HepG2 (cell line): ENCODE data around the gene PITHD1. TPM values are rescaled to one million over a fixed set of nuclear protein-coding genes. Genes with fewer than 3 reads are reported as not detected.
"Not testable (repeated sequence)": the region's sequence is repeated elsewhere in the genome, so short reads cannot be mapped to it uniquely, and the experiment has no call there.

Source experiments
- ATAC-seq: fragments of 200-7000 bp; cut with Tn5 transposase; 3 replicates; pipeline ENCODE4 v1.9.1; 2020; ENCODE audit warnings: mild to moderate bottlenecking, moderate library complexity
- BruUV-seq: library from RNA; stranded (reverse); fragments of 400-500 nt; replicated peaks from 2 replicates; lab custom pipeline; 2021; lab: Mats Ljungman, UMichigan
- CTCF ChIA-PET: fragments of 300-600 bp; formaldehyde crosslinking; extraction: SDS; loops from one replicate; lab custom pipeline; 2021; ENCODE audit warnings: low total read pairs, inconsistent platforms, low intra/inter-chr PET ratio; lab: Yijun Ruan, JAX
- POLR2A ChIA-PET: fragments of 350-600 bp; sonication (Branson Sonifier 250); formaldehyde crosslinking; loops from one replicate; lab custom pipeline; 2020; ENCODE audit warnings: antibody characterized with exemption, inconsistent platforms; lab: Yijun Ruan, JAX
- DNase-seq: peaks from one replicate; pipeline ENCODE4 v3.0.0-alpha.2; 2015; ENCODE audit warnings: low spot score
- FAIRE-seq: peaks from 3 replicates; lab custom pipeline; 2011; peaks lifted over from hg19 to GRCh38; lab: Jason Lieb, UNC
- H2AFZ ChIP-seq: one replicate; pipeline ENCODE4 v1.6.1; 2011; ENCODE audit warnings: low read length, inconsistent platforms
- H3K27ac ChIP-seq: fragments of 300-600 bp; 3 replicates; pipeline ENCODE4 v1.8.0; 2011; ENCODE audit warnings: mixed run types, mild to moderate bottlenecking, mixed read lengths, low read length, inconsistent platforms; ENCODE audit not compliant: insufficient read depth; ENCODE audit errors: extremely low read length
- H3K27me3 ChIP-seq, 2 experiments: fragments of 200-600 bp in 1 of 2; 2 replicates in 1 of 2; 3 replicates in 1 of 2; pipeline versions ENCODE4 v1.6.0 to v1.8.0; 2011; ENCODE audit warnings: low read length in 2 of 2, mild to moderate bottlenecking in 2 of 2, moderate library complexity in 2 of 2, inconsistent platforms in 1 of 2; ENCODE audit not compliant: insufficient read depth in 2 of 2, control insufficient read depth in 1 of 2
- H3K36me3 ChIP-seq, 2 experiments: fragments of 200-600 bp in 1 of 2; replicated peaks in 1 of 2; 2 replicates in 1 of 2; 3 replicates in 1 of 2; pipeline versions ENCODE4 v1.5.1 to v1.8.0; 2011; ENCODE audit warnings: low read length in 2 of 2, inconsistent platforms in 1 of 2; ENCODE audit not compliant: insufficient read depth in 2 of 2, control insufficient read depth in 1 of 2
- H3K4me1 ChIP-seq: 2 replicates; pipeline ENCODE4 v1.5.1; 2012; ENCODE audit warnings: low read length, inconsistent platforms; ENCODE audit not compliant: insufficient read depth
- H3K4me2 ChIP-seq: 2 replicates; pipeline ENCODE4 v1.6.0; 2011; ENCODE audit warnings: low read depth, low read length, inconsistent platforms
- H3K4me3 ChIP-seq, 3 experiments: fragments of 200-600 bp in 1 of 3; sonication (generic), shearing (Covaris generic) in 1 of 3; replicated peaks in 1 of 3; 2 replicates each; pipeline ENCODE4 v1.5.1; 2011 to 2016; ENCODE audit warnings: low read length in 3 of 3, inconsistent platforms in 2 of 3, low read depth in 2 of 3, mild to moderate bottlenecking in 2 of 3, control low read depth in 1 of 3, mixed read lengths in 1 of 3; ENCODE audit not compliant: insufficient read depth in 1 of 3
- H3K79me2 ChIP-seq: one replicate; pipeline ENCODE4 v1.6.1; 2011; ENCODE audit warnings: low read length, inconsistent platforms; ENCODE audit not compliant: insufficient read depth
- H3K9ac ChIP-seq: 2 replicates; pipeline ENCODE4 v1.6.0; 2011; ENCODE audit warnings: mild to moderate bottlenecking, low read depth, low read length, inconsistent platforms; ENCODE audit not compliant: insufficient read depth
- H3K9me3 ChIP-seq: 2 replicates; pipeline ENCODE4 v1.5.1; 2012; ENCODE audit warnings: mild to moderate bottlenecking, low read length
- H4K20me1 ChIP-seq: 2 replicates; pipeline ENCODE4 v1.6.0; 2011; ENCODE audit warnings: inconsistent platforms, mild to moderate bottlenecking, low read length, moderate library complexity; ENCODE audit not compliant: insufficient read depth
- AGO2 ChIP-seq: fragments of 200-400 bp; formaldehyde crosslinking; optimal IDR thresholded peaks from 2 replicates; pipeline ENCODE3; 2017; ENCODE audit warnings: mild to moderate bottlenecking, low read depth, low read length, moderate library complexity
- POLR2AphosphoS5 ChIP-seq: IDR thresholded peaks from 2 replicates; pipeline ENCODE4 v1.6.1; 2012; ENCODE audit warnings: low read depth, low read length
- POLR2G ChIP-seq: fragments of 200-400 bp; formaldehyde crosslinking; IDR thresholded peaks from 2 replicates; pipeline ENCODE4 v1.6.1; 2018; ENCODE audit warnings: mild to moderate bottlenecking, low read depth, low read length, moderate library complexity
- RBFOX2 ChIP-seq: fragments of 200-400 bp; formaldehyde crosslinking; IDR thresholded peaks from 2 replicates; pipeline ENCODE4 v1.6.1; 2017; ENCODE audit warnings: low read depth, mild to moderate bottlenecking, low read length
- TFDP1 ChIP-seq: IDR thresholded peaks from 2 replicates; pipeline ENCODE4 v1.6.1; 2016; ENCODE audit warnings: missing compliant biosample characterization, missing genetic modification reagents, borderline replicate concordance
- ZNF350 ChIP-seq: sonication (generic); formaldehyde crosslinking; IDR thresholded peaks from 2 replicates; pipeline ENCODE4 v1.4.0; 2020; ENCODE audit warnings: mild to moderate bottlenecking, low read depth, missing genetic modification reagents, borderline replicate concordance
- ZNF687 ChIP-seq: sonication (generic); formaldehyde crosslinking; IDR thresholded peaks from 2 replicates; pipeline ENCODE4 v1.5.1; 2020; ENCODE audit warnings: mild to moderate bottlenecking, missing genetic modification reagents, moderate library complexity
- WGBS: methylation state at CpG from one replicate; pipeline ENCODE4 v1.1.6; 2017; ENCODE audit warnings: low lambda C conversion rate; 5-methylcytosine and 5-hydroxymethylcytosine counted together
- in situ Hi-C: cut with HindIII; loops from 2 replicates; pipeline ENCODE4 v1.10.0; 2017; ENCODE audit warnings: low pct_unique_long_range_greater_than_20kb; ENCODE audit not compliant: extremely low pct_ligation_motif_present
- intact Hi-C: fragments of 100-400 bp; cut with micrococcal nuclease; formaldehyde crosslinking; loops from one replicate; pipeline ENCODE4 v1.10.0; 2022; ENCODE audit not compliant: unreplicated experiment
- polyA plus RNA-seq, 8 experiments: library from polyadenylated mRNA; depleted of rRNA in 3 of 8; stranded (reverse) in 7 of 8; unstranded in 1 of 8; fragments of >200 nt; fragmentation: Illumina TruSeq in 4 of 8; extraction: Trizol in 4 of 8; gene quantifications; 2 replicates each; pipeline versions ENCODE4 v1.2.1 to v1.2.3, GENCODE V29; 2011 to 2016; ENCODE audit warnings: low read depth in 4 of 8, missing spikeins in 1 of 8, mixed read lengths in 1 of 8; ENCODE audit not compliant: insufficient read depth in 1 of 8
- total RNA-seq, 5 experiments: library from RNA; depleted of rRNA; stranded (reverse); fragments of >200 nt; fragmentation: Illumina TruSeq; extraction: Trizol; gene quantifications; 2 replicates each; pipeline ENCODE4 v1.2.3, GENCODE V29; 2016; ENCODE audit warnings: low read depth in 1 of 5

PITHD1 gene
- total and polyA plus RNA-seq, 2 of the 13 experiments (the other 11 are each of a cell fraction or from before 2014, with no cell fraction given) = 28.0 to 37.3 TPM

- TF ChIP-seq TFDP1 (CRISPR knock-in tag) (no peak), ZNF350 (CRISPR knock-in tag) (no peak)
Measured at GRCh38 chr1:23793861-23794731, 15.9 kb downstream of the PITHD1 start (continued).

GRCh38 chr1:23794732-23795182, 16.5 kb downstream of the PITHD1 start:
- POLR2A ChIA-PET = interaction anchor here (0.6 to 10.9 kb wide), 2 partner anchors 17 to 31 kb away, joined by 3 to 154 read pairs; partner anchors contain the start of genes HMGCL and PITHD1
- TF ChIP-seq RBFOX2 = peak; percentile 39; the same call in 1 of the 2 replicates
- 0 out of 2 replicates have a peak, but pooled peaks have one; percentile 10 for TF ChIP-seq POLR2AphosphoS5
- peak; percentile 59 for TF ChIP-seq POLR2G
- TF ChIP-seq ZNF687 (CRISPR knock-in tag) = peak; percentile 71
- peak; percentile 37 for TF ChIP-seq AGO2
- TF ChIP-seq, all 625 proteins: peak for 5; not testable (repeated sequence) for 620
- CTCF ChIA-PET, H3K9me3 ChIP-seq, H2AFZ ChIP-seq, FAIRE-seq, H4K20me1 ChIP-seq, intact Hi-C loops, DNase-seq, H3K27me3 ChIP-seq, H3K4me3 ChIP-seq, H3K4me2 ChIP-seq, H3K27ac ChIP-seq, in situ Hi-C loops, ATAC-seq, H3K9ac ChIP-seq: not testable (repeated sequence)
- BruUV-seq = TSS peak; percentile 43
- peaks cover 16 to 44% of the 10 kb centered on the region in 2 experiments; a peak in 4 of 5 replicates for H3K36me3 ChIP-seq
- peaks cover 44% of the 10 kb centered on the region for H3K4me1 ChIP-seq
- 89% methylated on average over 7 of the region's 9 CpGs for WGBS
- H3K79me2 ChIP-seq = peaks cover 29% of the 10 kb centered on the region
